HG03432 (cell line): ENCODE data around the gene PLD6.
"Not testable (repeated sequence)": the region's sequence is repeated elsewhere in the genome, so short reads cannot be mapped to it uniquely, and the experiment has no call there.

Experiments used
- ATAC-seq: cut with Tn5 transposase; IDR thresholded peaks from one replicate; pipeline ENCODE4 v1.9.1; 2021; ENCODE audit warnings: mild to moderate bottlenecking, moderate library complexity; ENCODE audit not compliant: unreplicated experiment

The PLD6 gene

GRCh38 chr17:17177176-17177575 lies 29.0 kb downstream of the PLD6 start:
- no peak for ATAC-seq

- ATAC-seq = no peak
These were observed 29.8 kb downstream of the PLD6 start for GRCh38 chr17:17176341-17176740.

DNA sequence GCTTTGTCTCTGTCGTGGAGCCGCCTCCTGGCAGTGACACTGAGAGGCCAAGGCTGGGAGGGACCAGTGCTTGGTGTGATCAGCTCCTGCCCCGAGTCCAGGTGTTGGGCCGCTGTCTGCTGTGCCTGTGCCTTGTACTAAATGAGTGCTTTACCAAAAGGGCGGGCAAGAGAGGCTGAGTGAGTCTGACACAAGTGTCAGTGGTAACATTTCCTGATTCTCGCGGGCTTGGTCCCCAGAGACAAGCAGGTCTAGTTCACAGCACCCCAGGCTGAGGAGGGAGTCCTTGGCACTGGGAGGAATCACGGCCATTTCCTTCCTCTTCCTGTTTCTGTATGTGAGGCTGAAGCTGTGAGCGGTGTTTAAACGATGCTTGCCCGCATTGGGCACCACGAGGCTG lies 30.2 kb downstream of the PLD6 start:
- ATAC-seq = peak; percentile 32

- no peak for ATAC-seq
These were observed 30.8 kb downstream of the PLD6 start for GRCh38 chr17:17175340-17175739.

DNA sequence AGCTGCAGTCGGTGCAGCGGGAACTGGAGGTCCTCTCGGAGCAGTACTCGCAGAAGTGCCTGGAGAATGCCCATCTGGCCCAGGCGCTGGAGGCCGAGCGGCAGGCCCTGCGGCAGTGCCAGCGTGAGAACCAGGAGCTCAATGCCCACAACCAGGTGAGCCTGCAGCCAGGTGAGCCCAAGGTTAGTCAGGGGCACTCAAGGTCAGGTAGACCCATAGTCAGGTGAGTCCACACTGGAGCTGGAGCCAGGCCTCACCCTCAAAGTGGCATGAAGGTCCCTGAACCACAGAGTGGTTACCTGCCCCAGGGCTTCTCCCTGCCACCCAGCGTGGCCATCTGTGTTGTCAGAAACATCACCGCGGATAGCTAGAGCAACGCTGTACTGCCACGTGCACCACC lies 32.2 kb downstream of the PLD6 start:
- no peak for ATAC-seq

- ATAC-seq = no peak
These were observed 33.1 kb downstream of the PLD6 start for GRCh38 chr17:17172990-17173389.

GRCh38 chr17:17172001-17172939 lies 33.9 kb downstream of the PLD6 start:
- ATAC-seq = no peak

GRCh38 chr17:17171186-17171585 lies 34.9 kb downstream of the PLD6 start:
- ATAC-seq = no peak

- ATAC-seq = no peak
These were observed 35.7 kb downstream of the PLD6 start for GRCh38 chr17:17170346-17170985.

- ATAC-seq = no peak
These were observed 36.7 kb downstream of the PLD6 start for GRCh38 chr17:17169396-17169795.

- no peak for ATAC-seq
These were observed 37.7 kb downstream of the PLD6 start for GRCh38 chr17:17168401-17168800.

- no peak for ATAC-seq
These were observed 38.1 kb downstream of the PLD6 start for GRCh38 chr17:17167986-17168385.

- ATAC-seq = no peak
These were observed 38.8 kb downstream of the PLD6 start for GRCh38 chr17:17167356-17167755.

GRCh38 chr17:17166446-17166845 lies 39.7 kb downstream of the PLD6 start:
- no peak for ATAC-seq

DNA sequence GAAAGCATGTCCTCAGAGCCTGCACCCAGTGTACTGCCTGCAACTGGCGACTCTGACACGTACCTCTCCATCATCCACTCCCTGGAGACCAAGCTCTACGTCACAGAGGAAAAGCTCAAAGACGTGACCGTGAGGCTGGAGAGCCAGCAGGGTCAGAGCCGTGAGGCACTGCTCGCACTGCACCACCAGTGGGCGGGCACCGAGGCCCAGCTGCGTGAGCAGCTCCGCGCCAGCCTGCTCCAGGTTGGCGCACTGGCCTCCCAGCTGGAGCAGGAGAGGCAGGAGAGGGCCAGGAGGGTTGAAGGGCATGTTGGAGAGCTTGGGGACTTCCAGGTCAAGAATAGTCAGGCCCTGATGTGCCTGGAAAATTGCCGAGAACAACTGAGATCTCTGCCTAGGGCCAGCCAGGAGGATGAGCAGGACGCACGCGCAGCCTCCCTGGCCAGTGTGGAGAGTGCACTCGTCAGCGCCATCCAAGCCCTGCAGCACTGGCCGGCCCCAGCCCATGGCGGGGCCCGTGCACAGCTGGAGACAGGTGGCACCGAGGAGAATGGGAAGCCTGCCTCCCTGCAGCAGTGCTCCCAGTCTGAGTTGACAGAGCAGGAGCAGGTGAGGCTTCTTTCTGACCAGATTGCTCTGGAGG lies 40.3 kb downstream of the PLD6 start:
- ATAC-seq = no peak

GRCh38 chr17:17164676-17165075 lies 41.5 kb downstream of the PLD6 start:
- no peak for ATAC-seq

GRCh38 chr17:17164156-17164555 lies 42.0 kb downstream of the PLD6 start:
- no peak for ATAC-seq

- no peak for ATAC-seq
These were observed 44.4 kb downstream of the PLD6 start for GRCh38 chr17:17161759-17162158.

- no peak for ATAC-seq
These were observed 45.0 kb downstream of the PLD6 start for GRCh38 chr17:17161121-17161520.

DNA sequence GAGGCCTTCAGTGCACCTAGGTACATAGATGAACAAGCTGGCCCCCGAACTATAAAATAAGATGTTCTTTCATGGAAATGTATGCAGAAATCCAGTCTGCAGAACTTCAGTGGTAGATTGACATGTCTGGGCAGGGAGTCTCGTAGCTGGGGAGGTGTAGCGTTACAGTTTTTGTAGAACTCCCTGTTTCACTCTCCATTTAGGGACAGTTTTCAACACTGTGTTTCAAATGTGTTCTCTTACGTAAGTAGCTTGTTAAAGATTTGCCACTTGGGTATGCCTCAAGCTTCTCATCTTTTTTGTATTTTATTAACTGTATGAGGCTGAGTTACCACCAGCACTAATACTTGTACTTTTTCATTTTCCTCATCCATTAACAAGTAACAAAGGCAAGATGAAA lies 46.6 kb downstream of the PLD6 start:
- ATAC-seq = no peak

- ATAC-seq = not testable (repeated sequence)
These were observed 47.6 kb downstream of the PLD6 start for GRCh38 chr17:17158506-17158905.

DNA sequence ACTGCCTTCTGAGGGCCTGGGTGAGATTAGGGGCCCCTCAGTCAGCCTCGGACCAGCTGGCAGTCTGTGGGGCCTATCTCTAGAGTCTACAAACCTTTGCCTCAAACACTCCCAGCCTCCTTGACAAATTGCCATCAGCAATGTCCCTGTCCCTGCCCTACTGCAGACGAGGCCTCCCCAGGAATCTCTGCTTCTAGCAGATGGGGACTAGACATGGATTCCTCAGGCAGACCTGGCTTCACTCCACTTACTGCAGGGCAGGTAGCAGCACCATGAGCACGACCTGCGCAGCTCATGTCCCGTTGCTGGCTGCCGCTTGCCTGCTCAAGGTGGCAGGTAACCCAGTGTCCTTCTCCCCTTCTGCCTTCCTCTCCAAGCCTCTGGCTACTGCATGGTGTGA lies 49.1 kb downstream of the PLD6 start:
- no peak for ATAC-seq
